GM21786 (cell line): ENCODE results near the gene B3GALT6.
"Not testable (repeated sequence)": the region's sequence is repeated elsewhere in the genome, so short reads cannot be mapped to it uniquely, and the experiment has no call there.

ENCODE experiments used
- ATAC-seq: cut with Tn5 transposase; IDR thresholded peaks from one replicate; pipeline ENCODE4 v1.9.1; 2021; ENCODE audit not compliant: unreplicated experiment

B3GALT6 gene

GRCh38 chr1:1242461-1243265, 10.6 kb downstream of the B3GALT6 start:
- ATAC-seq = no peak

GRCh38 chr1:1243266-1243660, 11.2 kb downstream of the B3GALT6 start:
- no peak for ATAC-seq

- ATAC-seq = no peak
Observed at GRCh38 chr1:1243807-1244191, 11.8 kb downstream of the B3GALT6 start.

GRCh38 chr1:1244192-1244811, 12.3 kb downstream of the B3GALT6 start:
- ATAC-seq = no peak

GRCh38 chr1:1245178-1245816, 13.3 kb downstream of the B3GALT6 start:
- no peak for ATAC-seq

GRCh38 chr1:1245817-1246576, 14.0 kb downstream of the B3GALT6 start:
- no peak for ATAC-seq

- no peak for ATAC-seq
Observed at GRCh38 chr1:1246577-1247340, 14.7 kb downstream of the B3GALT6 start, which contains the start of gene C1QTNF12. TSS of gene C1QTNF12 (minus strand) at chr1:1246722. CDS start at chr1:1246690, 32 bp downstream.

GRCh38 chr1:1247341-1247913, 15.4 kb downstream of the B3GALT6 start:
- no peak for ATAC-seq

- not testable (repeated sequence) for ATAC-seq
Observed at GRCh38 chr1:1248009-1248913, 16.2 kb downstream of the B3GALT6 start.

- ATAC-seq = no peak
Observed at GRCh38 chr1:1250786-1251284, 18.8 kb downstream of the B3GALT6 start.

- ATAC-seq = no peak
Observed at GRCh38 chr1:1253314-1253713, 21.3 kb downstream of the B3GALT6 start.

GRCh38 chr1:1253972-1254666, 22.1 kb downstream of the B3GALT6 start:
- ATAC-seq = no peak

GRCh38 chr1:1254667-1254998, 22.6 kb downstream of the B3GALT6 start:
- no peak for ATAC-seq

GRCh38 chr1:1255078-1255477, 23.0 kb downstream of the B3GALT6 start:
- no peak for ATAC-seq

GRCh38 chr1:1255611-1256010, 23.6 kb downstream of the B3GALT6 start:
- ATAC-seq = no peak

- no peak for ATAC-seq
Observed at GRCh38 chr1:1256956-1257871, 25.2 kb downstream of the B3GALT6 start.

GRCh38 chr1:1259119-1259488, 27.1 kb downstream of the B3GALT6 start:
- no peak for ATAC-seq
